ENCODE measurements around the gene MACROD2. TPM values are rescaled to one million over a fixed set of nuclear protein-coding genes. Genes with fewer than 3 reads are reported as not detected.
"Not testable (repeated sequence)": the region's sequence is repeated elsewhere in the genome, so short reads cannot be mapped to it uniquely, and the experiment has no call there.

MACROD2 gene
- total RNA-seq, 1 donor from 2014 or later: 17.1 TPM

GRCh38 chr20:14984768-14985622, 989.7 kb downstream of the MACROD2 start:
- DNase-seq (ENCODE audit: low spot score): no peak

- DNase-seq (ENCODE audit: low spot score): peak; percentile 82
Observed at GRCh38 chr20:14986026-14986655, 990.8 kb downstream of the MACROD2 start.

GRCh38 chr20:14986656-14987055, 991.3 kb downstream of the MACROD2 start:
- no peak for DNase-seq (ENCODE audit: low spot score)

GRCh38 chr20:14989535-14990290, 994.4 kb downstream of the MACROD2 start:
- DNase-seq (ENCODE audit: low spot score): no peak

GRCh38 chr20:14991023-14991422, 995.7 kb downstream of the MACROD2 start:
- no peak for DNase-seq (ENCODE audit: low spot score)

GRCh38 chr20:14992153-14992552, 996.8 kb downstream of the MACROD2 start:
- no peak for DNase-seq (ENCODE audit: low spot score)

- DNase-seq (ENCODE audit: low spot score): no peak
Observed at GRCh38 chr20:14992961-14993360, 997.6 kb downstream of the MACROD2 start.

- DNase-seq (ENCODE audit: low spot score): no peak
Observed at GRCh38 chr20:14996883-14997672, 1001.8 kb downstream of the MACROD2 start.

- DNase-seq (ENCODE audit: low spot score): no peak
Observed at GRCh38 chr20:14997791-14998190, 1002.5 kb downstream of the MACROD2 start.

GRCh38 chr20:15005300-15005986, 1010.1 kb downstream of the MACROD2 start:
- no peak for DNase-seq (ENCODE audit: low spot score)

GRCh38 chr20:15011631-15012030, 1016.3 kb downstream of the MACROD2 start:
- DNase-seq (ENCODE audit: low spot score): no peak

GRCh38 chr20:15012566-15012965, 1017.2 kb downstream of the MACROD2 start:
- no peak for DNase-seq (ENCODE audit: low spot score)

GRCh38 chr20:15016875-15017274, 1021.6 kb downstream of the MACROD2 start:
- not testable (repeated sequence) for DNase-seq (ENCODE audit: low spot score)

GRCh38 chr20:15018966-15019365, 1023.6 kb downstream of the MACROD2 start:
- no peak for DNase-seq (ENCODE audit: low spot score)

- DNase-seq (ENCODE audit: low spot score): no peak
Observed at GRCh38 chr20:15020845-15021244, 1025.5 kb downstream of the MACROD2 start.

- DNase-seq (ENCODE audit: low spot score): no peak
Observed at GRCh38 chr20:15022921-15023320, 1027.6 kb downstream of the MACROD2 start.

- DNase-seq (ENCODE audit: low spot score): no peak
Observed at GRCh38 chr20:15026759-15027158, 1031.4 kb downstream of the MACROD2 start.

GRCh38 chr20:15030826-15031225, 1035.5 kb downstream of the MACROD2 start:
- DNase-seq (ENCODE audit: low spot score): no peak

GRCh38 chr20:15031546-15032351, 1036.4 kb downstream of the MACROD2 start:
- no peak for DNase-seq (ENCODE audit: low spot score)

GRCh38 chr20:15032352-15032622, 1037.0 kb downstream of the MACROD2 start:
- no peak for DNase-seq (ENCODE audit: low spot score)
